ENCODE results near the gene PRSS12.

GRCh38 chr4:118327554-118328241 lies 25.1 kb downstream of the PRSS12 start:
- TF ChIP-seq, protein P1, sequence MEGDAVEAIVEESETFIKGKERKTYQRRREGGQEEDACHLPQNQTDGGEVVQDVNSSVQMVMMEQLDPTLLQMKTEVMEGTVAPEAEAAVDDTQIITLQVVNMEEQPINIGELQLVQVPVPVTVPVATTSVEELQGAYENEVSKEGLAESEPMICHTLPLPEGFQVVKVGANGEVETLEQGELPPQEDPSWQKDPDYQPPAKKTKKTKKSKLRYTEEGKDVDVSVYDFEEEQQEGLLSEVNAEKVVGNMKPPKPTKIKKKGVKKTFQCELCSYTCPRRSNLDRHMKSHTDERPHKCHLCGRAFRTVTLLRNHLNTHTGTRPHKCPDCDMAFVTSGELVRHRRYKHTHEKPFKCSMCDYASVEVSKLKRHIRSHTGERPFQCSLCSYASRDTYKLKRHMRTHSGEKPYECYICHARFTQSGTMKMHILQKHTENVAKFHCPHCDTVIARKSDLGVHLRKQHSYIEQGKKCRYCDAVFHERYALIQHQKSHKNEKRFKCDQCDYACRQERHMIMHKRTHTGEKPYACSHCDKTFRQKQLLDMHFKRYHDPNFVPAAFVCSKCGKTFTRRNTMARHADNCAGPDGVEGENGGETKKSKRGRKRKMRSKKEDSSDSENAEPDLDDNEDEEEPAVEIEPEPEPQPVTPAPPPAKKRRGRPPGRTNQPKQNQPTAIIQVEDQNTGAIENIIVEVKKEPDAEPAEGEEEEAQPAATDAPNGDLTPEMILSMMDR (conservative IDR thresholded peaks at IDR 0.05; ENCODE audit: low read depth in 2 of 2): no peak
- no peak for TF ChIP-seq POLR2AphosphoS5 (IDR thresholded peaks at IDR 0.05; ENCODE audit: low read depth)
- TF ChIP-seq EZH2phosphoT487 (IDR thresholded peaks at IDR 0.05; ENCODE audit: unreplicated experiment): no peak
- TF ChIP-seq EZH2 (IDR thresholded peaks at IDR 0.05; ENCODE audit: low read depth, unreplicated experiment): no peak
- TF ChIP-seq CREB1 (CRISPR knock-in tag; IDR thresholded peaks at IDR 0.05; ENCODE audit: low read depth): no peak
- no peak for TF ChIP-seq REST (IDR thresholded peaks at IDR 0.05; ENCODE audit: unreplicated experiment)
- TF ChIP-seq, protein P2, sequence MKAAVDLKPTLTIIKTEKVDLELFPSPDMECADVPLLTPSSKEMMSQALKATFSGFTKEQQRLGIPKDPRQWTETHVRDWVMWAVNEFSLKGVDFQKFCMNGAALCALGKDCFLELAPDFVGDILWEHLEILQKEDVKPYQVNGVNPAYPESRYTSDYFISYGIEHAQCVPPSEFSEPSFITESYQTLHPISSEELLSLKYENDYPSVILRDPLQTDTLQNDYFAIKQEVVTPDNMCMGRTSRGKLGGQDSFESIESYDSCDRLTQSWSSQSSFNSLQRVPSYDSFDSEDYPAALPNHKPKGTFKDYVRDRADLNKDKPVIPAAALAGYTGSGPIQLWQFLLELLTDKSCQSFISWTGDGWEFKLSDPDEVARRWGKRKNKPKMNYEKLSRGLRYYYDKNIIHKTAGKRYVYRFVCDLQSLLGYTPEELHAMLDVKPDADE (IDR thresholded peaks at IDR 0.05): no peak
- TF ChIP-seq ZNF462 (CRISPR knock-in tag; IDR thresholded peaks at IDR 0.05): no peak
- no peak for TF ChIP-seq ZNF114 (CRISPR knock-in tag; IDR thresholded peaks at IDR 0.05)

All from GM23338 (cell line).